CD14-positive monocyte (primary cell): Measurements from ENCODE around the gene CD28. TPM values are rescaled to one million over a fixed set of nuclear protein-coding genes. Genes with fewer than 3 reads are reported as not detected.

Source experiments
- DNase-seq, 3 donors: peaks; one replicate each; pipeline ENCODE4 v3.0.0-alpha.2; 2011 to 2022
- H2AFZ ChIP-seq: 2 replicates; pipeline ENCODE4 v1.6.0; 2012; ENCODE audit warnings: mild to moderate bottlenecking, low read depth, low read length, inconsistent platforms; ENCODE audit not compliant: insufficient read depth, poor library complexity, severe bottlenecking
- H3K27ac ChIP-seq, 2 donors: 1 replicate in 1 of 2; 2 replicates in 1 of 2; pipeline ENCODE4 v1.5.1; 2012 to 2013; ENCODE audit warnings: low read length in 2 of 2, control low read depth in 1 of 2, inconsistent platforms in 1 of 2, low read depth in 1 of 2, mild to moderate bottlenecking in 1 of 2
- H3K27me3 ChIP-seq, 2 donors: one replicate each; pipeline versions ENCODE4 v1.6.0 to v1.6.1; 2011 to 2013; ENCODE audit warnings: low read length in 2 of 2; ENCODE audit not compliant: control insufficient read depth in 2 of 2, insufficient read depth in 2 of 2
- H3K36me3 ChIP-seq, 2 donors: replicated peaks in 1 of 2; 1 replicate in 1 of 2; 2 replicates in 1 of 2; pipeline versions ENCODE4 v1.5.1 to v1.6.1; 2012 to 2013; ENCODE audit warnings: low read length in 2 of 2, control low read depth in 1 of 2, inconsistent platforms in 1 of 2, mild to moderate bottlenecking in 1 of 2; ENCODE audit not compliant: insufficient read depth in 2 of 2, control insufficient read depth in 1 of 2
- H3K4me1 ChIP-seq, 2 donors: 1 replicate in 1 of 2; 2 replicates in 1 of 2; pipeline versions ENCODE4 v1.5.1 to v1.6.1; 2012 to 2013; ENCODE audit warnings: low read length in 2 of 2, control low read depth in 1 of 2, inconsistent platforms in 1 of 2, mild to moderate bottlenecking in 1 of 2, moderate library complexity in 1 of 2; ENCODE audit not compliant: insufficient read depth in 2 of 2, control insufficient read depth in 1 of 2
- H3K4me2 ChIP-seq: replicated peaks from 2 replicates; pipeline ENCODE3; 2012; ENCODE audit warnings: low read length, moderate library complexity, mild to moderate bottlenecking; ENCODE audit not compliant: poor library complexity, severe bottlenecking; ENCODE audit errors: extremely low read depth
- H3K4me3 ChIP-seq, 3 experiments: fragments of 200-600 bp in 1 of 3; sonication (generic) in 1 of 3; replicated peaks in 1 of 3; 1 replicate in 2 of 3; 2 replicates in 1 of 3; pipeline ENCODE4 v1.5.1; 2011 to 2013; ENCODE audit warnings: low read length in 3 of 3, mild to moderate bottlenecking in 3 of 3, control low read depth in 2 of 3, low read depth in 2 of 3, inconsistent platforms in 1 of 3, moderate library complexity in 1 of 3
- H3K79me2 ChIP-seq: 2 replicates; pipeline ENCODE4 v1.6.0; 2012; ENCODE audit warnings: mild to moderate bottlenecking, control low read depth, inconsistent platforms, low read length, moderate library complexity; ENCODE audit not compliant: insufficient read depth
- H3K9ac ChIP-seq: 2 replicates; pipeline ENCODE4 v1.6.0; 2017; ENCODE audit warnings: low read length, mild to moderate bottlenecking; ENCODE audit not compliant: insufficient read depth, poor library complexity, severe bottlenecking
- H3K9me3 ChIP-seq, 2 donors: replicated peaks in 1 of 2; 1 replicate in 1 of 2; 2 replicates in 1 of 2; pipeline versions ENCODE4 v1.5.1 to v1.6.1; 2012 to 2013; ENCODE audit warnings: low read length in 2 of 2, control low read depth in 1 of 2; ENCODE audit not compliant: control insufficient read depth in 1 of 2, insufficient read depth in 1 of 2
- H4K20me1 ChIP-seq: 2 replicates; pipeline ENCODE4 v1.6.0; 2012; ENCODE audit warnings: mild to moderate bottlenecking, low read length, control low read depth, moderate library complexity; ENCODE audit not compliant: insufficient read depth
- H3K27ac Mint-ChIP-seq, 7 donors: one replicate each; pipeline ENCODE4 v1.8.0; 2020; ENCODE audit warnings: mild to moderate bottlenecking in 7 of 7, mixed read lengths in 7 of 7, moderate library complexity in 6 of 7, inconsistent platforms in 2 of 7
- H3K27me3 Mint-ChIP-seq, 3 donors: one replicate each; pipeline ENCODE4 v1.8.0; 2021 to 2022; ENCODE audit warnings: low read depth in 3 of 3, mild to moderate bottlenecking in 3 of 3, mixed read lengths in 3 of 3, moderate library complexity in 3 of 3, inconsistent platforms in 1 of 3
- H3K36me3 Mint-ChIP-seq, 2 donors: one replicate each; pipeline ENCODE4 v1.8.0; 2020; ENCODE audit warnings: mixed read lengths in 2 of 2, inconsistent platforms in 1 of 2, mild to moderate bottlenecking in 1 of 2
- H3K4me1 Mint-ChIP-seq: one replicate; pipeline ENCODE4 v1.8.0; 2020; ENCODE audit warnings: mild to moderate bottlenecking, mixed read lengths
- H3K4me3 Mint-ChIP-seq, 2 donors: one replicate each; pipeline ENCODE4 v1.8.0; 2020; ENCODE audit warnings: mild to moderate bottlenecking in 2 of 2, mixed read lengths in 2 of 2, moderate library complexity in 1 of 2
- H3K9me3 Mint-ChIP-seq, 7 donors: one replicate each; pipeline ENCODE4 v1.8.0; 2020 to 2022; ENCODE audit warnings: mixed read lengths in 7 of 7, mild to moderate bottlenecking in 6 of 7, moderate library complexity in 6 of 7, inconsistent platforms in 2 of 7
- WGBS: methylation state at CpG from one replicate; pipeline ENCODE4 v1.1.5; 2013; ENCODE audit warnings: missing lambda C conversion rate; ENCODE audit not compliant: insufficient coverage; 5-methylcytosine and 5-hydroxymethylcytosine counted together
- intact Hi-C, 2 donors: fragments of 100-400 bp; cut with micrococcal nuclease; formaldehyde crosslinking; loops; one replicate each; pipeline versions ENCODE4 v1.15.0 to v1.15.1; 2023
- polyA plus RNA-seq, 3 donors: library from polyadenylated mRNA; depleted of rRNA in 1 of 3; unstranded in 2 of 3; stranded (reverse) in 1 of 3; fragments of 300-500 nt in 2 of 3; fragments of >200 nt in 1 of 3; fragmentation: Illumina TruSeq in 2 of 3; gene quantifications; 1 replicate in 2 of 3; 2 replicates in 1 of 3; pipeline ENCODE4 v1.2.3, GENCODE V29; 2012 to 2021
- TF ChIP-seq, protein P1 (sequence below): fragments of 200-600 bp; IDR thresholded peaks from one replicate; pipeline ENCODE4 v1.8.0; 2022; ENCODE audit warnings: antibody characterized with exemption, mild to moderate bottlenecking

Gene CD28
- polyA plus RNA-seq, 3 donors: 0.09 to 0.21 TPM; not detected in 1

DNA sequence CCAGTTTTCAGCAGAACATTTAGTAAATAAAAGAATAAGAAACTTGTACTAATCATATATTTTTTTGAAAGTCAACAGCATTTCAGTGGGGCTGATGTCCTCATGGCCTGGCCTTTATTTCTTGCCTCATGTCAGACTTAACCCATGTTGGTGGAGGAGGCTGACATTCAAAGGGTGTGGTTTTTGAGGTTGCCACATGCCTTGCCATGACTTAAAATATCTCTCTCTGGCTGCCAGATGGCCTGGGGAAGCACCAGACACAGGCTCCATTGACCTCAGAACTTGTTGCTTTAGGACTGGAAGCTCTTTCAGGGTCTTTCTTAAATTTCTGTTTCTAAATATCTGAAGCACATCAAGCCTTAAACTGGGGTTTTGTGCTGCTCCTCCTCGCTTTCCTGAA, 32.5 kb upstream of the CD28 start:
- H3K4me3 ChIP-seq: no peak overlapping the region
- no peaks in the 10 kb centered on the region for H3K36me3 ChIP-seq
- H3K4me1 ChIP-seq: peaks cover 7 to 13% of the 10 kb centered on the region in 2 donors
- H4K20me1 ChIP-seq: no peaks in the 10 kb centered on the region
- peaks cover 0 to 4% of the 10 kb centered on the region in 2 donors for H3K36me3 Mint-ChIP-seq
- intact Hi-C loops: no loop called here
- H3K27ac ChIP-seq: peak overlapping the region in 1 of 2 donors; percentile 46
- H3K27me3 Mint-ChIP-seq: no peaks in the 10 kb centered on the region
- no peaks in the 10 kb centered on the region for H3K79me2 ChIP-seq
- TF ChIP-seq, protein P1, sequence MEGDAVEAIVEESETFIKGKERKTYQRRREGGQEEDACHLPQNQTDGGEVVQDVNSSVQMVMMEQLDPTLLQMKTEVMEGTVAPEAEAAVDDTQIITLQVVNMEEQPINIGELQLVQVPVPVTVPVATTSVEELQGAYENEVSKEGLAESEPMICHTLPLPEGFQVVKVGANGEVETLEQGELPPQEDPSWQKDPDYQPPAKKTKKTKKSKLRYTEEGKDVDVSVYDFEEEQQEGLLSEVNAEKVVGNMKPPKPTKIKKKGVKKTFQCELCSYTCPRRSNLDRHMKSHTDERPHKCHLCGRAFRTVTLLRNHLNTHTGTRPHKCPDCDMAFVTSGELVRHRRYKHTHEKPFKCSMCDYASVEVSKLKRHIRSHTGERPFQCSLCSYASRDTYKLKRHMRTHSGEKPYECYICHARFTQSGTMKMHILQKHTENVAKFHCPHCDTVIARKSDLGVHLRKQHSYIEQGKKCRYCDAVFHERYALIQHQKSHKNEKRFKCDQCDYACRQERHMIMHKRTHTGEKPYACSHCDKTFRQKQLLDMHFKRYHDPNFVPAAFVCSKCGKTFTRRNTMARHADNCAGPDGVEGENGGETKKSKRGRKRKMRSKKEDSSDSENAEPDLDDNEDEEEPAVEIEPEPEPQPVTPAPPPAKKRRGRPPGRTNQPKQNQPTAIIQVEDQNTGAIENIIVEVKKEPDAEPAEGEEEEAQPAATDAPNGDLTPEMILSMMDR: no peak
- H3K27me3 ChIP-seq: no peaks in the 10 kb centered on the region
- H3K9ac ChIP-seq: no peak overlapping the region
- peaks cover 0 to 5% of the 10 kb centered on the region in 2 donors for H3K9me3 ChIP-seq
- H3K4me1 Mint-ChIP-seq: peaks cover 17% of the 10 kb centered on the region
- no CpG with 5 or more reads among the region's 1 CpG for WGBS
- H2AFZ ChIP-seq: no peak overlapping the region
- H3K27ac Mint-ChIP-seq: peak overlapping the region in 5 of 7 donors; percentile 7 to 58 (median 31)
- peak; percentile 40 to 60 (median 49) for DNase-seq
- H3K4me2 ChIP-seq: no peak overlapping the region
- H3K4me3 Mint-ChIP-seq: no peak overlapping the region
- peaks cover 2 to 8% (median 5%) of the 10 kb centered on the region in 7 donors for H3K9me3 Mint-ChIP-seq

DNA sequence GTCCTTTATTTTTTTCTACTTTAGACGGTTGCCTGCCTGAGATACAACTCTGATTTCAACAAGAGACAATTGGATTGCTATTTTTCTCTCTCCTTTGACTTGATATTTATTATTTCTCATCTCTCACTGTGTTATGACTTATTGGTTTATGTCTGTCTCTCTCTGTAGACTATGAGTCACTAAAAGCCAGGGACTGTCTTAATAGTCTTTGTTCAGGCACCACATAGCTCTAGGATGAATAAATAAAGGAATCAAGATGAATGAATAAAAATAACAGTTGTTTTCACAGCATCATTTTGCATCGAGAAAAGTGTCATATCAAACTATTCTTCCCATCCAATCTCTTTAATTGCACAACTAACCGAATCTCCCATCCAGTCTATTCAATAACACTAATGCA, 31.4 kb upstream of the CD28 start:
- Histone ChIP-seq H3K4me3 (no peak overlapping the region), H3K27me3 (no peaks in the 10 kb centered on the region), H3K9ac (no peak overlapping the region), H3K4me2 (no peak overlapping the region), H3K36me3 (no peaks in the 10 kb centered on the region), H3K9me3 (peaks cover 0 to 5% of the 10 kb centered on the region in 2 donors), H2AFZ (no peak overlapping the region), H3K4me1 (peaks cover 7 to 13% of the 10 kb centered on the region in 2 donors), H4K20me1 (no peaks in the 10 kb centered on the region), H3K79me2 (no peaks in the 10 kb centered on the region), H3K27ac (no peak overlapping the region)
- peaks cover 17% of the 10 kb centered on the region for H3K4me1 Mint-ChIP-seq
- peak overlapping the region in 1 of 7 donors; percentile 0 for H3K27ac Mint-ChIP-seq
- TF ChIP-seq, protein P1: no peak
- H3K36me3 Mint-ChIP-seq: peaks cover 0 to 4% of the 10 kb centered on the region in 2 donors
- intact Hi-C loops: no loop called here
- peaks cover 2 to 8% (median 5%) of the 10 kb centered on the region in 7 donors for H3K9me3 Mint-ChIP-seq
- H3K4me3 Mint-ChIP-seq: no peak overlapping the region
- no peak for DNase-seq
- H3K27me3 Mint-ChIP-seq: peaks cover 0 to 2% (median 0%) of the 10 kb centered on the region in 3 donors
- WGBS: no CpG with 5 or more reads among the region's 3 CpGs
